ENCODE data around the gene AMFR. TPM values are rescaled to one million over a fixed set of nuclear protein-coding genes. Genes with fewer than 3 reads are reported as not detected.

AMFR gene
- total RNA-seq, 1 experiment from 2014 or later = 25.6 TPM

- Histone ChIP-seq H2BK15ac (ENCODE audit: low read depth, low read length) (no peak overlapping the region), H2AK5ac (ENCODE audit: insufficient read length, low read length) (no peak overlapping the region), H4K91ac (ENCODE audit: insufficient read length, low read depth, low read length) (no peak overlapping the region), H3K18ac (ENCODE audit: insufficient read length, low read depth, low read length) (no peak overlapping the region), H3K27ac (ENCODE audit: insufficient read length, low read depth, low read length) (no peak overlapping the region), H3K9ac (ENCODE audit: extremely low read depth, insufficient read length, low read length) (no peak overlapping the region), H3K56ac (ENCODE audit: insufficient read length, low read depth, low read length) (no peak overlapping the region), H2AFZ (ENCODE audit: low read length) (no peak overlapping the region), H3K79me1 (ENCODE audit: insufficient read depth, low read depth, low read length, poor library complexity, severe bottlenecking) (no peaks in the 10 kb centered on the region), H3K27me3 (ENCODE audit: insufficient read depth, low read length) (no peaks in the 10 kb centered on the region), H4K5ac (ENCODE audit: insufficient read length, low read depth, low read length) (no peak overlapping the region), H4K20me1 (ENCODE audit: control insufficient read depth, insufficient read depth, insufficient read length) (no peaks in the 10 kb centered on the region), H4K8ac (replicated peaks; ENCODE audit: insufficient read length, low read depth, low read length) (no peak overlapping the region), H3K4ac (ENCODE audit: low read depth, low read length) (no peak overlapping the region), H2BK5ac (ENCODE audit: insufficient read length, low read length) (no peak overlapping the region), H3K9me3 (ENCODE audit: control insufficient read depth, low read depth, low read length) (no peaks in the 10 kb centered on the region), H3K14ac (ENCODE audit: insufficient read depth, low read length) (no peak overlapping the region), H3K79me2 (ENCODE audit: insufficient read depth, low read length) (no peaks in the 10 kb centered on the region), H3K23me2 (ENCODE audit: insufficient read length, low read depth, low read length, poor library complexity, severe bottlenecking) (peaks cover 5% of the 10 kb centered on the region), H3K4me2 (ENCODE audit: insufficient read depth, insufficient read length, low read length) (no peak overlapping the region), H3K23ac (ENCODE audit: insufficient read length, low read depth, low read length) (no peak overlapping the region), H3T11ph (ENCODE audit: low read length) (no peak overlapping the region), H2BK20ac (ENCODE audit: low read depth, low read length, poor library complexity, severe bottlenecking) (no peak overlapping the region), H2BK120ac (ENCODE audit: low read depth, low read length, poor library complexity, severe bottlenecking) (no peak overlapping the region), H2BK12ac (ENCODE audit: insufficient read length, low read depth, low read length) (no peak overlapping the region), H3K4me1 (ENCODE audit: insufficient read depth, low read length) (no peaks in the 10 kb centered on the region)
- H3K27me3 Mint-ChIP-seq (ENCODE audit: low read depth) = no peaks in the 10 kb centered on the region
- no peak overlapping the region for H3K4me3 Mint-ChIP-seq
- TF ChIP-seq, protein P1, sequence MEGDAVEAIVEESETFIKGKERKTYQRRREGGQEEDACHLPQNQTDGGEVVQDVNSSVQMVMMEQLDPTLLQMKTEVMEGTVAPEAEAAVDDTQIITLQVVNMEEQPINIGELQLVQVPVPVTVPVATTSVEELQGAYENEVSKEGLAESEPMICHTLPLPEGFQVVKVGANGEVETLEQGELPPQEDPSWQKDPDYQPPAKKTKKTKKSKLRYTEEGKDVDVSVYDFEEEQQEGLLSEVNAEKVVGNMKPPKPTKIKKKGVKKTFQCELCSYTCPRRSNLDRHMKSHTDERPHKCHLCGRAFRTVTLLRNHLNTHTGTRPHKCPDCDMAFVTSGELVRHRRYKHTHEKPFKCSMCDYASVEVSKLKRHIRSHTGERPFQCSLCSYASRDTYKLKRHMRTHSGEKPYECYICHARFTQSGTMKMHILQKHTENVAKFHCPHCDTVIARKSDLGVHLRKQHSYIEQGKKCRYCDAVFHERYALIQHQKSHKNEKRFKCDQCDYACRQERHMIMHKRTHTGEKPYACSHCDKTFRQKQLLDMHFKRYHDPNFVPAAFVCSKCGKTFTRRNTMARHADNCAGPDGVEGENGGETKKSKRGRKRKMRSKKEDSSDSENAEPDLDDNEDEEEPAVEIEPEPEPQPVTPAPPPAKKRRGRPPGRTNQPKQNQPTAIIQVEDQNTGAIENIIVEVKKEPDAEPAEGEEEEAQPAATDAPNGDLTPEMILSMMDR (conservative IDR thresholded peaks at IDR 0.05) = no peak
- peaks cover 0 to 3% (median 0%) of the 10 kb centered on the region in 3 experiments; a peak in 3 of 7 replicates for H3K36me3 Mint-ChIP-seq (ENCODE audit: insufficient read depth in 1 of 3, low read depth in 3 of 3)
- no peaks in the 10 kb centered on the region; a peak in 1 of 5 replicates for H3K9me3 Mint-ChIP-seq
- no peak overlapping the region for H3K27ac Mint-ChIP-seq
- H3K4me1 Mint-ChIP-seq = no peaks in the 10 kb centered on the region
- no peak for DNase-seq
- no CpG with 5 or more reads among the region's 27 CpGs for WGBS (ENCODE audit: extremely low coverage, insufficient read length, low lambda C conversion rate)
Observed at GRCh38 chr16:56343661-56344517, 81.5 kb downstream of the AMFR start.
